ENCODE results near the gene SLC7A10.

- no peak for TF ChIP-seq CTCF (IDR thresholded peaks at IDR 0.05)
- TF ChIP-seq POLR2A (IDR thresholded peaks at IDR 0.05), result no peak
Observed at GRCh38 chr19:33204136-33204973, 21.3 kb downstream of the SLC7A10 start.
